Activated naive CD8-positive, alpha-beta T cell treated with anti-CD3 and anti-CD28 coated beads for 36 hours (primary cell): ENCODE results near the gene CCT3. TPM values are rescaled to one million over a fixed set of nuclear protein-coding genes. Genes with fewer than 3 reads are reported as not detected.

Experiments
- DNase-seq: peaks from one replicate; pipeline ENCODE4 v3.0.0; 2021
- H3K27ac Mint-ChIP-seq: one replicate; pipeline ENCODE4 v1.8.0; 2022; ENCODE audit warnings: mild to moderate bottlenecking, moderate library complexity, mixed read lengths
- H3K27me3 Mint-ChIP-seq: one replicate; pipeline ENCODE4 v1.8.0; 2022; ENCODE audit warnings: mild to moderate bottlenecking, mixed read lengths
- H3K36me3 Mint-ChIP-seq: one replicate; pipeline ENCODE4 v1.8.0; 2021; ENCODE audit warnings: mild to moderate bottlenecking, mixed read lengths
- H3K4me1 Mint-ChIP-seq: one replicate; pipeline ENCODE4 v1.8.0; 2021; ENCODE audit warnings: mixed read lengths
- H3K4me3 Mint-ChIP-seq: one replicate; pipeline ENCODE4 v1.8.0; 2022; ENCODE audit warnings: mild to moderate bottlenecking, moderate library complexity, mixed read lengths
- H3K9me3 Mint-ChIP-seq: one replicate; pipeline ENCODE4 v1.8.0; 2022; ENCODE audit warnings: mixed read lengths
- total RNA-seq, 2 experiments: library from RNA; stranded (reverse); gene quantifications; one replicate each; pipeline ENCODE4 v1.2.3, GENCODE V29; 2021

Gene CCT3
- total RNA-seq: 100 to 1,000 TPM; 497 to 499 TPM

GRCh38 chr1:156338180-156338976 lies at the start of gene CCT3, which contains the start of gene TSACC:
Gene CCT3 (minus strand): TSS chr1:156338292. CDS start chr1:156338184, 108 bp downstream.
Gene TSACC (plus strand): TSS chr1:156338526. CDS start chr1:156339758, 1,232 bp downstream.
- H3K4me3 Mint-ChIP-seq: peak within 1 kb of the TSS; percentile 98
- H3K27me3 Mint-ChIP-seq: no peaks in the 10 kb centered on the region
- peak within 1 kb of the TSS; percentile 93 for H3K27ac Mint-ChIP-seq
- H3K36me3 Mint-ChIP-seq: peaks cover 37% of the 10 kb centered on the region
- peak; percentile 99 for DNase-seq
- H3K4me1 Mint-ChIP-seq: peaks cover 28% of the 10 kb centered on the region
- no peaks in the 10 kb centered on the region for H3K9me3 Mint-ChIP-seq

- no peak overlapping the region for H3K27ac Mint-ChIP-seq
- no peak overlapping the region for H3K4me3 Mint-ChIP-seq
- no peaks in the 10 kb centered on the region for H3K9me3 Mint-ChIP-seq
- DNase-seq: no peak
- no peaks in the 10 kb centered on the region for H3K36me3 Mint-ChIP-seq
- peaks cover 44% of the 10 kb centered on the region for H3K27me3 Mint-ChIP-seq
- H3K4me1 Mint-ChIP-seq: peaks cover 4% of the 10 kb centered on the region
Measured at GRCh38 chr1:156387870-156388173, 49.7 kb upstream of the CCT3 start.

- Mint-ChIP-seq H3K4me1 (peaks cover 4% of the 10 kb centered on the region), H3K27ac (no peak overlapping the region), H3K36me3 (no peaks in the 10 kb centered on the region), H3K9me3 (no peaks in the 10 kb centered on the region), H3K27me3 (peaks cover 44% of the 10 kb centered on the region), H3K4me3 (no peak overlapping the region)
- DNase-seq: no peak
Measured at GRCh38 chr1:156386949-156387869, 49.1 kb upstream of the CCT3 start.

GRCh38 chr1:156386134-156386901 lies 48.2 kb upstream of the CCT3 start:
- peaks cover 44% of the 10 kb centered on the region for H3K27me3 Mint-ChIP-seq
- no peaks in the 10 kb centered on the region for H3K9me3 Mint-ChIP-seq
- H3K36me3 Mint-ChIP-seq: no peaks in the 10 kb centered on the region
- no peak overlapping the region for H3K4me3 Mint-ChIP-seq
- DNase-seq: no peak
- H3K4me1 Mint-ChIP-seq: peaks cover 4% of the 10 kb centered on the region
- no peak overlapping the region for H3K27ac Mint-ChIP-seq

- Mint-ChIP-seq H3K36me3 (no peaks in the 10 kb centered on the region), H3K4me3 (no peak overlapping the region), H3K27me3 (peaks cover 40% of the 10 kb centered on the region), H3K27ac (no peak overlapping the region), H3K4me1 (peaks cover 4% of the 10 kb centered on the region), H3K9me3 (no peaks in the 10 kb centered on the region)
- peak; percentile 58 for DNase-seq
Measured at GRCh38 chr1:156385534-156386031, 47.5 kb upstream of the CCT3 start.

GRCh38 chr1:156384658-156385057 lies 46.6 kb upstream of the CCT3 start:
- H3K9me3 Mint-ChIP-seq: no peaks in the 10 kb centered on the region
- peaks cover 34% of the 10 kb centered on the region for H3K27me3 Mint-ChIP-seq
- peaks cover 4% of the 10 kb centered on the region for H3K4me1 Mint-ChIP-seq

GRCh38 chr1:156384007-156384406 lies 45.9 kb upstream of the CCT3 start:
- Mint-ChIP-seq H3K36me3 (no peaks in the 10 kb centered on the region), H3K4me1 (peaks cover 4% of the 10 kb centered on the region), H3K27me3 (peaks cover 27% of the 10 kb centered on the region), H3K9me3 (no peaks in the 10 kb centered on the region), H3K27ac (no peak overlapping the region), H3K4me3 (no peak overlapping the region)
- no peak for DNase-seq

More at GRCh38 chr1:156384658-156385057, 46.6 kb upstream of the CCT3 start:
- H3K4me3 Mint-ChIP-seq: no peak overlapping the region
- no peak for DNase-seq
- no peak overlapping the region for H3K27ac Mint-ChIP-seq
- no peaks in the 10 kb centered on the region for H3K36me3 Mint-ChIP-seq

GRCh38 chr1:156383023-156383422 lies 44.9 kb upstream of the CCT3 start:
- Mint-ChIP-seq H3K4me3 (no peak overlapping the region), H3K9me3 (no peaks in the 10 kb centered on the region), H3K36me3 (no peaks in the 10 kb centered on the region), H3K27ac (no peak overlapping the region), H3K4me1 (peaks cover 4% of the 10 kb centered on the region), H3K27me3 (peaks cover 20% of the 10 kb centered on the region)
- peak; percentile 68 for DNase-seq

- no peak overlapping the region for H3K4me3 Mint-ChIP-seq
- H3K27me3 Mint-ChIP-seq: peaks cover 17% of the 10 kb centered on the region
- H3K9me3 Mint-ChIP-seq: no peaks in the 10 kb centered on the region
- H3K4me1 Mint-ChIP-seq: peaks cover 4% of the 10 kb centered on the region
- no peak overlapping the region for H3K27ac Mint-ChIP-seq
- H3K36me3 Mint-ChIP-seq: no peaks in the 10 kb centered on the region
- no peak for DNase-seq
Measured at GRCh38 chr1:156382561-156382960, 44.5 kb upstream of the CCT3 start.

GRCh38 chr1:156379420-156380165 lies 41.5 kb upstream of the CCT3 start:
- Mint-ChIP-seq H3K4me3 (no peak overlapping the region), H3K9me3 (no peaks in the 10 kb centered on the region), H3K36me3 (no peaks in the 10 kb centered on the region), H3K27ac (no peak overlapping the region), H3K27me3 (peaks cover 16% of the 10 kb centered on the region), H3K4me1 (no peaks in the 10 kb centered on the region)
- no peak for DNase-seq

- no peaks in the 10 kb centered on the region for H3K36me3 Mint-ChIP-seq
- DNase-seq: no peak
- H3K27ac Mint-ChIP-seq: no peak overlapping the region
- H3K27me3 Mint-ChIP-seq: peaks cover 24% of the 10 kb centered on the region
- H3K4me1 Mint-ChIP-seq: no peaks in the 10 kb centered on the region
- H3K4me3 Mint-ChIP-seq: no peak overlapping the region
- H3K9me3 Mint-ChIP-seq: no peaks in the 10 kb centered on the region
Measured at GRCh38 chr1:156378557-156378956, 40.5 kb upstream of the CCT3 start.

GRCh38 chr1:156376958-156377919 lies 39.1 kb upstream of the CCT3 start:
- Mint-ChIP-seq H3K27ac (no peak overlapping the region), H3K27me3 (peaks cover 35% of the 10 kb centered on the region), H3K4me1 (no peaks in the 10 kb centered on the region), H3K9me3 (no peaks in the 10 kb centered on the region), H3K36me3 (no peaks in the 10 kb centered on the region), H3K4me3 (no peak overlapping the region)
- no peak for DNase-seq

GRCh38 chr1:156376146-156376545 lies 38.1 kb upstream of the CCT3 start:
- Mint-ChIP-seq H3K36me3 (no peaks in the 10 kb centered on the region), H3K9me3 (no peaks in the 10 kb centered on the region), H3K4me1 (no peaks in the 10 kb centered on the region), H3K4me3 (no peak overlapping the region), H3K27ac (no peak overlapping the region), H3K27me3 (peaks cover 45% of the 10 kb centered on the region)
- no peak for DNase-seq
